Keratinocyte (primary cell): ENCODE results near the gene ABL2. TPM values are rescaled to one million over a fixed set of nuclear protein-coding genes. Genes with fewer than 3 reads are reported as not detected.
"Not testable (repeated sequence)": the region's sequence is repeated elsewhere in the genome, so short reads cannot be mapped to it uniquely, and the experiment has no call there.

Experiments used
- DNase-seq: peaks from one replicate; pipeline ENCODE4 v3.0.0-alpha.2; 2011; ENCODE audit warnings: low read depth, missing footprints, low spot score
- FAIRE-seq: peaks from 2 replicates; lab custom pipeline; 2011; peaks lifted over from hg19 to GRCh38; lab: Jason Lieb, UNC
- H2AFZ ChIP-seq: 2 replicates; pipeline ENCODE4 v1.6.0; 2012; ENCODE audit warnings: low read length, control low read depth, inconsistent platforms; ENCODE audit not compliant: control insufficient read depth
- H3K27ac ChIP-seq: 2 replicates; pipeline ENCODE4 v1.5.1; 2011; ENCODE audit warnings: low read length; ENCODE audit not compliant: control insufficient read depth, insufficient read depth
- H3K27me3 ChIP-seq: 3 replicates; pipeline ENCODE4 v1.6.0; 2011; ENCODE audit warnings: low read length; ENCODE audit not compliant: control insufficient read depth, insufficient read depth; ENCODE audit errors: extremely low read depth
- H3K36me3 ChIP-seq, 2 experiments: 2 replicates in 1 of 2; 3 replicates in 1 of 2; pipeline ENCODE4 v1.5.1; 2011; ENCODE audit warnings: low read length in 2 of 2, mild to moderate bottlenecking in 1 of 2; ENCODE audit not compliant: control insufficient read depth in 2 of 2, insufficient read depth in 2 of 2; ENCODE audit errors: extremely low read depth in 1 of 2
- H3K4me1 ChIP-seq: 3 replicates; pipeline ENCODE4 v1.5.1; 2011; ENCODE audit warnings: low read length; ENCODE audit not compliant: control insufficient read depth, insufficient read depth; ENCODE audit errors: extremely low read depth
- H3K4me2 ChIP-seq: 3 replicates; pipeline ENCODE4 v1.6.0; 2011; ENCODE audit warnings: low read depth, low read length; ENCODE audit not compliant: control insufficient read depth, insufficient read depth; ENCODE audit errors: extremely low read depth
- H3K4me3 ChIP-seq, 3 experiments: fragments of 200-600 bp in 1 of 3; sonication (generic) in 1 of 3; 2 replicates in 2 of 3; 3 replicates in 1 of 3; pipeline ENCODE4 v1.5.1; 2011 to 2016; ENCODE audit warnings: low read length in 3 of 3, mild to moderate bottlenecking in 3 of 3, control low read depth in 2 of 3, inconsistent platforms in 1 of 3, low read depth in 1 of 3, mixed read lengths in 1 of 3, mixed run types in 1 of 3, moderate library complexity in 1 of 3; ENCODE audit not compliant: control insufficient read depth in 2 of 3, insufficient read depth in 2 of 3; ENCODE audit errors: extremely low read depth in 1 of 3
- H3K79me2 ChIP-seq: 2 replicates; pipeline ENCODE4 v1.6.0; 2012; ENCODE audit warnings: low read length; ENCODE audit not compliant: control insufficient read depth, insufficient read depth
- H3K9ac ChIP-seq: 3 replicates; pipeline ENCODE4 v1.6.0; 2011; ENCODE audit warnings: low read length; ENCODE audit not compliant: control insufficient read depth, insufficient read depth; ENCODE audit errors: extremely low read depth
- H3K9me1 ChIP-seq: 3 replicates; pipeline ENCODE4 v1.6.0; 2011; ENCODE audit warnings: low read length; ENCODE audit not compliant: control insufficient read depth, insufficient read depth; ENCODE audit errors: extremely low read depth
- H3K9me3 ChIP-seq: 2 replicates; pipeline ENCODE4 v1.5.1; 2012; ENCODE audit warnings: low read depth, low read length; ENCODE audit not compliant: control insufficient read depth
- H4K20me1 ChIP-seq: 3 replicates; pipeline ENCODE4 v1.6.0; 2011; ENCODE audit warnings: low read length; ENCODE audit not compliant: control insufficient read depth, insufficient read depth; ENCODE audit errors: extremely low read depth
- EZH2 ChIP-seq: IDR thresholded peaks from one replicate; pipeline ENCODE4 v1.6.1; 2012; ENCODE audit warnings: inconsistent platforms, mild to moderate bottlenecking, low read length, moderate library complexity
- dilution Hi-C: fragments of 300-500 bp; cut with MboI; formaldehyde crosslinking; loops from one replicate; pipeline ENCODE4 v1.7.0; 2020; ENCODE audit warnings: low sequenced_read_pairs; ENCODE audit not compliant: extremely low pct_ligation_motif_present
- polyA plus RNA-seq, 5 experiments: library from polyadenylated mRNA; depleted of rRNA in 3 of 5; stranded (reverse) in 3 of 5; stranded (forward) in 1 of 5; unstranded in 1 of 5; fragments of >200 nt; gene quantifications; 1 replicate in 1 of 5; 2 replicates in 3 of 5; 3 replicates in 1 of 5; pipeline versions ENCODE4 v1.2.1 to v1.2.3, GENCODE V29; 2011 to 2012; ENCODE audit warnings: missing spikeins in 2 of 5, low read depth in 1 of 5, low replicate concordance in 1 of 5
- TF ChIP-seq, protein P1 (sequence below), 3 experiments: IDR thresholded peaks in 1 of 3; conservative IDR thresholded peaks in 1 of 3; optimal IDR thresholded peaks in 1 of 3; 2 replicates in 2 of 3; 3 replicates in 1 of 3; pipeline versions ENCODE3 to v1.5.1; 2011; ENCODE audit warnings: low read length in 3 of 3, mild to moderate bottlenecking in 3 of 3, moderate library complexity in 2 of 3, control low read depth in 1 of 3, inconsistent platforms in 1 of 3; ENCODE audit not compliant: insufficient read depth in 2 of 3; ENCODE audit errors: extremely low read depth in 1 of 3

Gene ABL2
- polyA plus RNA-seq, 1 donor (not counting 4 experiments of a cell fraction or from before 2014, with no cell fraction given) = 37.6 TPM

DNA sequence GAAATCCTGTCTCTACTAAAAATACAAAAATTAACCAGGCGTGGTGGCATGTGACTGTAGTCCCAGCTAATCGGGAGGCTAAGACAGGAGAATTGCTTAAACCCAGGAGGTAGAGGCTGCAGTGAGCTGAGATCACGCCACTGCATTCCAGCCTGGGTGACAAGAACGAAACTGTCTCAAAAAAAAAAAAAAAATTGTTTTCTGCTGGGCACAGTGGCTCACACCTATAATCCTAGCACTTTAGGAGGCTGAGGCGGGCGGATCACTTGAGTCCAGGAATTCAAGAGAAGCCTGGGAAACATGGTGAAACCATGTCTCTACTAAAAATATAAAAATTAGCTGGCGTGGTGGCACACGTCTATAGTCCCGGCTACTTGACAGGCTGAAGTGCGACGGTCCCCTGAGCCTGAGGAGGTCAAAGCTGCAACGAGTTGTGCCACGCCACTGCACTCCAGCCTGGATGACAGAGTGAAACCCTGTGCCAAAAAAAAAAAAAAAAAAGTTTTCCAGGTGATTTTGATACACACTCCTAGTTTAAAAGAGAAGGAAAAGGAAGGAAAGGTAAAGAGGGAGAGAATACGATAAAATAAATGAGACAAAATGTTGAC is 31.7 kb downstream of the ABL2 start:
- dilution Hi-C loops = no loop called here
- no peaks in the 10 kb centered on the region for H4K20me1 ChIP-seq
- no peak overlapping the region for H3K4me3 ChIP-seq
- no peaks in the 10 kb centered on the region for H3K9me3 ChIP-seq
- no peak overlapping the region for H3K4me2 ChIP-seq
- no peaks in the 10 kb centered on the region for H3K27me3 ChIP-seq
- TF ChIP-seq, protein P1, sequence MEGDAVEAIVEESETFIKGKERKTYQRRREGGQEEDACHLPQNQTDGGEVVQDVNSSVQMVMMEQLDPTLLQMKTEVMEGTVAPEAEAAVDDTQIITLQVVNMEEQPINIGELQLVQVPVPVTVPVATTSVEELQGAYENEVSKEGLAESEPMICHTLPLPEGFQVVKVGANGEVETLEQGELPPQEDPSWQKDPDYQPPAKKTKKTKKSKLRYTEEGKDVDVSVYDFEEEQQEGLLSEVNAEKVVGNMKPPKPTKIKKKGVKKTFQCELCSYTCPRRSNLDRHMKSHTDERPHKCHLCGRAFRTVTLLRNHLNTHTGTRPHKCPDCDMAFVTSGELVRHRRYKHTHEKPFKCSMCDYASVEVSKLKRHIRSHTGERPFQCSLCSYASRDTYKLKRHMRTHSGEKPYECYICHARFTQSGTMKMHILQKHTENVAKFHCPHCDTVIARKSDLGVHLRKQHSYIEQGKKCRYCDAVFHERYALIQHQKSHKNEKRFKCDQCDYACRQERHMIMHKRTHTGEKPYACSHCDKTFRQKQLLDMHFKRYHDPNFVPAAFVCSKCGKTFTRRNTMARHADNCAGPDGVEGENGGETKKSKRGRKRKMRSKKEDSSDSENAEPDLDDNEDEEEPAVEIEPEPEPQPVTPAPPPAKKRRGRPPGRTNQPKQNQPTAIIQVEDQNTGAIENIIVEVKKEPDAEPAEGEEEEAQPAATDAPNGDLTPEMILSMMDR (optimal IDR thresholded peaks at IDR 0.05 in 1 of 3, IDR thresholded peaks at IDR 0.05 in 1 of 3, conservative IDR thresholded peaks at IDR 0.05 in 1 of 3; ENCODE audit: extremely low read depth in 1 of 3, insufficient read depth in 2 of 3, low read length in 3 of 3) = no peak
- no peak for TF ChIP-seq EZH2
- H3K79me2 ChIP-seq = peaks cover 36% of the 10 kb centered on the region
- H2AFZ ChIP-seq = no peak overlapping the region
- no peak overlapping the region for H3K9ac ChIP-seq
- FAIRE-seq = no peak
- no peaks in the 10 kb centered on the region for H3K36me3 ChIP-seq
- no peak overlapping the region for H3K27ac ChIP-seq
- DNase-seq = no peak
- no peaks in the 10 kb centered on the region for H3K9me1 ChIP-seq
- H3K4me1 ChIP-seq = no peaks in the 10 kb centered on the region

DNA sequence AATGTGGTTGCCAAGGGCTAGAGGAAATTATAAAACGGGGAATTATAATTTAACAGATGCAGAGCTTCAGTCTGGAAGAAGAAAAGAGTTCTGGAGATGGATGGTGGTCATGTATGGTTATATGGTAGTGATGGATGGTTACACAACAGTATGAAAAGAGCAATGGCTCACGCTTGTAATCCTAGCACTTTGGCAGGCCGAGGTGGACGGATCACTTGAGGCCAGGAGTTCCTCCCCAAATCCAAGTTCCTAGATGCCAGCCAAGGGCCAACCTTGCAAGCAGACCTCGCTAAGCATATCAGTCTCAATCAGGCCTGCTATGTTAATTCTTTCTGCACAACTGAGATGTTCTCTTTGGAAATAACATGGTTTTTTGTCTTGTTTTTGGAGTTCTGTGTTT is 33.6 kb downstream of the ABL2 start:
- peaks cover 33% of the 10 kb centered on the region for H3K79me2 ChIP-seq

DNA sequence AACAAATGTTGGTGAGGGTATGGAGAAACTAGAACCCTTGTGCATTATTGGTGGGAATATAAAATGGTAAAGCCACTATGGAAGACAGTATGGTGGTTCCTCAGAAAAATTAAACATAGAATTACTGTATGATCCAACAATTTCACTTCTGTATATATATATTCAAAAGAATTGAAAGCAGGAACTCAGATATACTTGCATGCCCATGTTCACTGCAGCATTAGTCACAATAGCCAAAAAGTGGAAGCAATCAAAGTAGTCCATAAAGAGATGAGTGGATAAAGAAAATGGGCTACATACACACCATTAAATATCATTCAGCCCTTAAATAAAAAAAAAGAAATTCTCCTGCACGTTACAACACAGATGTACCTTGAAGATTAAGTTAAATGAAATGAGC is 34.1 kb downstream of the ABL2 start:
- Histone ChIP-seq H3K9me3 (no peaks in the 10 kb centered on the region), H2AFZ (no peak overlapping the region), H3K27me3 (no peaks in the 10 kb centered on the region), H3K79me2 (peaks cover 34% of the 10 kb centered on the region), H3K4me1 (no peaks in the 10 kb centered on the region), H3K27ac (no peak overlapping the region), H3K4me3 (no peak overlapping the region), H3K9ac (no peak overlapping the region), H3K36me3 (no peaks in the 10 kb centered on the region), H4K20me1 (no peaks in the 10 kb centered on the region), H3K4me2 (no peak overlapping the region), H3K9me1 (no peaks in the 10 kb centered on the region)
- no peak for FAIRE-seq
- no peak for TF ChIP-seq EZH2
- TF ChIP-seq, protein P1 (optimal IDR thresholded peaks at IDR 0.05 in 1 of 3, IDR thresholded peaks at IDR 0.05 in 1 of 3, conservative IDR thresholded peaks at IDR 0.05 in 1 of 3; ENCODE audit: extremely low read depth in 1 of 3, insufficient read depth in 2 of 3, low read length in 3 of 3) = no peak
- dilution Hi-C loops = no loop called here
- DNase-seq = no peak

More for the DNA sequence above, 33.6 kb downstream of the ABL2 start:
- H2AFZ ChIP-seq, H3K36me3 ChIP-seq, H3K9ac ChIP-seq, H3K27me3 ChIP-seq, H4K20me1 ChIP-seq, H3K9me1 ChIP-seq, H3K4me3 ChIP-seq, H3K9me3 ChIP-seq, H3K4me1 ChIP-seq, H3K4me2 ChIP-seq, DNase-seq, H3K27ac ChIP-seq, dilution Hi-C loops: not testable (repeated sequence)
- peak; percentile 69 for FAIRE-seq
